Measurements from ENCODE around the gene AK1. TPM values are rescaled to one million over a fixed set of nuclear protein-coding genes. Genes with fewer than 3 reads are reported as not detected.

The AK1 gene
- total RNA-seq, 1 experiment from 2014 or later, result 34.4 TPM

DNA sequence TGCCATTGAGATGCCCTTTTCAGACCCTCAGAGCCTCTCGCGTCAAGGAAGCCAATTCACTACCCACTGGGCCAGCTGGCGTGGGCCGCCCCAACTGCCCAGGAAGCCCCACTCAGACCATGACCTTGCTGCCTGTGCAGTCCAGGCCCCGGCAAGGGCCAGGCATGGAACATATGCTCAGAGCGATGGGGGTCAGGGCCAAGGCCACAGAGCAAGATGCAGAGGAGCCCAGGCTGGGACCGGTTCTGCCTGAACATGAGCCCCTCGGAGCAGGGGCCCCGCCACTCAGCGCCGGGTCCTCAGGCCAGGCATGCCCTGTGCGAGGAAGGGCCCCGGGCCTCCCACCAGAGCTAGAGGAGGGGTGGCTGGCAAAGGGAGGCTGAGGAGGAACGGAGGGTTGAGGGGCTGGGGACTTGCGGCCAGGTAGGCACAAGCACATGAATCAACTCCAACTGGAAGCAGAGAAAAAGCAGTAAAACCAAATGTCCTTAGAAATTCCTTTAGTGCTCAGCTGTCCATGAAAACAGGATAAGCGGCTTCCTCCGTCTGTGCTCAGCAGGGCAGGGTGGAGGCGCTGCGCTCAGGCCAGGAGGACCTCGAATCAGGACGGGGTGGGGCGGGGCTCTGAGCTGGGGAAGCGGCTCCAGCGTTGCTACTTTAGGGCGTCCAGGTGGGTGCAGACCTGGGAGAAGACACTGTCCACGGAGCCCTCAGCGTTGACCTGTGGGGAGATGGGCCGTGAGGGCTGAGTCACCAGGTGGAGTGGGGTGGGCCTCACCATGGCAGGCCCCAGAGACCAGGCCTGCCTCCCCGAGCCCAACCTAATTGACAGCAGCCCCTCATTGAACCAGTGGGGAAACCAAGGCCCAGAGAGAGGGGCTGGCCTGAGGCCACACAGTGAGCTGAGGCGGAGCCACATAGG lies 9.9 kb downstream of the AK1 start (continued):
- TF ChIP-seq, protein P1, sequence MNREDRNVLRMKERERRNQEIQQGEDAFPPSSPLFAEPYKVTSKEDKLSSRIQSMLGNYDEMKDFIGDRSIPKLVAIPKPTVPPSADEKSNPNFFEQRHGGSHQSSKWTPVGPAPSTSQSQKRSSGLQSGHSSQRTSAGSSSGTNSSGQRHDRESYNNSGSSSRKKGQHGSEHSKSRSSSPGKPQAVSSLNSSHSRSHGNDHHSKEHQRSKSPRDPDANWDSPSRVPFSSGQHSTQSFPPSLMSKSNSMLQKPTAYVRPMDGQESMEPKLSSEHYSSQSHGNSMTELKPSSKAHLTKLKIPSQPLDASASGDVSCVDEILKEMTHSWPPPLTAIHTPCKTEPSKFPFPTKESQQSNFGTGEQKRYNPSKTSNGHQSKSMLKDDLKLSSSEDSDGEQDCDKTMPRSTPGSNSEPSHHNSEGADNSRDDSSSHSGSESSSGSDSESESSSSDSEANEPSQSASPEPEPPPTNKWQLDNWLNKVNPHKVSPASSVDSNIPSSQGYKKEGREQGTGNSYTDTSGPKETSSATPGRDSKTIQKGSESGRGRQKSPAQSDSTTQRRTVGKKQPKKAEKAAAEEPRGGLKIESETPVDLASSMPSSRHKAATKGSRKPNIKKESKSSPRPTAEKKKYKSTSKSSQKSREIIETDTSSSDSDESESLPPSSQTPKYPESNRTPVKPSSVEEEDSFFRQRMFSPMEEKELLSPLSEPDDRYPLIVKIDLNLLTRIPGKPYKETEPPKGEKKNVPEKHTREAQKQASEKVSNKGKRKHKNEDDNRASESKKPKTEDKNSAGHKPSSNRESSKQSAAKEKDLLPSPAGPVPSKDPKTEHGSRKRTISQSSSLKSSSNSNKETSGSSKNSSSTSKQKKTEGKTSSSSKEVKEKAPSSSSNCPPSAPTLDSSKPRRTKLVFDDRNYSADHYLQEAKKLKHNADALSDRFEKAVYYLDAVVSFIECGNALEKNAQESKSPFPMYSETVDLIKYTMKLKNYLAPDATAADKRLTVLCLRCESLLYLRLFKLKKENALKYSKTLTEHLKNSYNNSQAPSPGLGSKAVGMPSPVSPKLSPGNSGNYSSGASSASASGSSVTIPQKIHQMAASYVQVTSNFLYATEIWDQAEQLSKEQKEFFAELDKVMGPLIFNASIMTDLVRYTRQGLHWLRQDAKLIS (CRISPR knock-in tag; IDR thresholded peaks at IDR 0.05; ENCODE audit: borderline replicate concordance), result no peak

DNA sequence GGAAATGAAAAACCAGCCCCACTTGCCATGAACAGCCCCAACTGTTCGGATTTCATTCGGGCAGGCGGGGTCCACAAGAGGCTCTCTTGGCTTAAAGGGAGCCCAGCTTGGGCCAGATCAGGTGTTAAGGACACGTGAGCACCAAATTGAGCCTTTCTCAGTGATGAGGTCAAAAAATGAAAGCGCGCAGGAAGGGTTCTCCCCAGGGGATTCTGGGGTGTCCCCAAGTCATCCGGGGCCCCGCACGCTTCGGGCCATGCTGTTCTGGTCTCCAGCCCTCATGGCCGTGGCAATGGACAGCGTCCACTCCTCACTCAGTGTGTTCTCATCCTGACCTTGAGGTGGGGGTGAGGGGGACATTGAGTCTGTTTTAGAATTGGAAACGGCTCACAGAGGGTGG lies 10.9 kb downstream of the AK1 start:
- ChIA-PET POLR2A (interaction anchor here (0.6 kb wide), 1 partner anchor 12 kb away, joined by 3 read pairs; the partner anchor contains the start of gene ENG), CTCF (interaction anchor here (0.7 to 1.2 kb wide), 3 partner anchors 95 to 132 kb away, joined by 3 to 5 read pairs (median 3); partner anchors contain the start of gene TOR2A)
- H3K27me3 Mint-ChIP-seq (ENCODE audit: low read depth), result no peaks in the 10 kb centered on the region

More for the DNA sequence above, 10.9 kb downstream of the AK1 start:
- H3K27ac Mint-ChIP-seq, result no peak overlapping the region
- no peak for DNase-seq (ENCODE audit: low spot score)
- peaks cover 10% of the 10 kb centered on the region for H3K4me1 Mint-ChIP-seq
- ATAC-seq, result no peak
- H3K9me3 Mint-ChIP-seq, result no peaks in the 10 kb centered on the region
- no peaks in the 10 kb centered on the region for H3K36me3 Mint-ChIP-seq
- no peak overlapping the region for H3K4me3 Mint-ChIP-seq
- TF ChIP-seq, protein P2, sequence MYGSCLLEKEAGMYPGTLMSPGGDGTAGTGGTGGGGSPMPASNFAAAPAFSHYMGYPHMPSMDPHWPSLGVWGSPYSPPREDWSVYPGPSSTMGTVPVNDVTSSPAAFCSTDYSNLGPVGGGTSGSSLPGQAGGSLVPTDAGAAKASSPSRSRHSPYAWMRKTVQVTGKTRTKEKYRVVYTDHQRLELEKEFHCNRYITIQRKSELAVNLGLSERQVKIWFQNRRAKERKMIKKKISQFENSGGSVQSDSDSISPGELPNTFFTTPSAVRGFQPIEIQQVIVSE (CRISPR knock-in tag; IDR thresholded peaks at IDR 0.05; ENCODE audit: borderline replicate concordance), result no peak
- TF ChIP-seq OVOL2 (CRISPR knock-in tag; IDR thresholded peaks at IDR 0.05; ENCODE audit: borderline replicate concordance), result no peak
- TF ChIP-seq, protein P3, sequence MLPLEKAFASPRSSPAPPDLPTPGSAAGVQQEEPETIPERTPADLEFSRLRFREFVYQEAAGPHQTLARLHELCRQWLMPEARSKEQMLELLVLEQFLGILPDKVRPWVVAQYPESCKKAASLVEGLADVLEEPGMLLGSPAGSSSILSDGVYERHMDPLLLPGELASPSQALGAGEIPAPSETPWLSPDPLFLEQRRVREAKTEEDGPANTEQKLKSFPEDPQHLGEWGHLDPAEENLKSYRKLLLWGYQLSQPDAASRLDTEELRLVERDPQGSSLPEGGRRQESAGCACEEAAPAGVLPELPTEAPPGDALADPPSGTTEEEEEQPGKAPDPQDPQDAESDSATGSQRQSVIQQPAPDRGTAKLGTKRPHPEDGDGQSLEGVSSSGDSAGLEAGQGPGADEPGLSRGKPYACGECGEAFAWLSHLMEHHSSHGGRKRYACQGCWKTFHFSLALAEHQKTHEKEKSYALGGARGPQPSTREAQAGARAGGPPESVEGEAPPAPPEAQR (CRISPR knock-in tag; IDR thresholded peaks at IDR 0.05), result no peak
- TF ChIP-seq NFYB (CRISPR knock-in tag; conservative IDR thresholded peaks at IDR 0.05; ENCODE audit: low read depth), result no peak
- TF ChIP-seq HMGA2 (CRISPR knock-in tag; IDR thresholded peaks at IDR 0.05), result no peak
- no peak for TF ChIP-seq ELF4 (CRISPR knock-in tag; IDR thresholded peaks at IDR 0.05; ENCODE audit: low read depth)
- TF ChIP-seq, protein P4, sequence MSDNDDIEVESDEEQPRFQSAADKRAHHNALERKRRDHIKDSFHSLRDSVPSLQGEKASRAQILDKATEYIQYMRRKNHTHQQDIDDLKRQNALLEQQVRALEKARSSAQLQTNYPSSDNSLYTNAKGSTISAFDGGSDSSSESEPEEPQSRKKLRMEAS (CRISPR knock-in tag; IDR thresholded peaks at IDR 0.05), result no peak
- no peak for TF ChIP-seq ZNF232 (CRISPR knock-in tag; IDR thresholded peaks at IDR 0.05)
- TF ChIP-seq, protein P5, sequence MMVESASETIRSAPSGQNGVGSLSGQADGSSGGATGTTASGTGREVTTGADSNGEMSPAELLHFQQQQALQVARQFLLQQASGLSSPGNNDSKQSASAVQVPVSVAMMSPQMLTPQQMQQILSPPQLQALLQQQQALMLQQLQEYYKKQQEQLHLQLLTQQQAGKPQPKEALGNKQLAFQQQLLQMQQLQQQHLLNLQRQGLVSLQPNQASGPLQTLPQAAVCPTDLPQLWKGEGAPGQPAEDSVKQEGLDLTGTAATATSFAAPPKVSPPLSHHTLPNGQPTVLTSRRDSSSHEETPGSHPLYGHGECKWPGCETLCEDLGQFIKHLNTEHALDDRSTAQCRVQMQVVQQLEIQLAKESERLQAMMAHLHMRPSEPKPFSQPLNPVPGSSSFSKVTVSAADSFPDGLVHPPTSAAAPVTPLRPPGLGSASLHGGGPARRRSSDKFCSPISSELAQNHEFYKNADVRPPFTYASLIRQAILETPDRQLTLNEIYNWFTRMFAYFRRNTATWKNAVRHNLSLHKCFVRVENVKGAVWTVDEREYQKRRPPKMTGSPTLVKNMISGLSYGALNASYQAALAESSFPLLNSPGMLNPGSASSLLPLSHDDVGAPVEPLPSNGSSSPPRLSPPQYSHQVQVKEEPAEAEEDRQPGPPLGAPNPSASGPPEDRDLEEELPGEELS (CRISPR knock-in tag; IDR thresholded peaks at IDR 0.05), result no peak
- no peak for TF ChIP-seq ZNF396 (CRISPR knock-in tag; IDR thresholded peaks at IDR 0.05; ENCODE audit: borderline replicate concordance)
- TF ChIP-seq MXD4 (CRISPR knock-in tag; IDR thresholded peaks at IDR 0.05; ENCODE audit: borderline replicate concordance), result no peak
- TF ChIP-seq GTF2I (CRISPR knock-in tag; conservative IDR thresholded peaks at IDR 0.05), result no peak
- TF ChIP-seq SP1 (CRISPR knock-in tag; conservative IDR thresholded peaks at IDR 0.05), result no peak
- no peak for TF ChIP-seq NR2C2 (CRISPR knock-in tag; IDR thresholded peaks at IDR 0.05)
- TF ChIP-seq, protein P6, sequence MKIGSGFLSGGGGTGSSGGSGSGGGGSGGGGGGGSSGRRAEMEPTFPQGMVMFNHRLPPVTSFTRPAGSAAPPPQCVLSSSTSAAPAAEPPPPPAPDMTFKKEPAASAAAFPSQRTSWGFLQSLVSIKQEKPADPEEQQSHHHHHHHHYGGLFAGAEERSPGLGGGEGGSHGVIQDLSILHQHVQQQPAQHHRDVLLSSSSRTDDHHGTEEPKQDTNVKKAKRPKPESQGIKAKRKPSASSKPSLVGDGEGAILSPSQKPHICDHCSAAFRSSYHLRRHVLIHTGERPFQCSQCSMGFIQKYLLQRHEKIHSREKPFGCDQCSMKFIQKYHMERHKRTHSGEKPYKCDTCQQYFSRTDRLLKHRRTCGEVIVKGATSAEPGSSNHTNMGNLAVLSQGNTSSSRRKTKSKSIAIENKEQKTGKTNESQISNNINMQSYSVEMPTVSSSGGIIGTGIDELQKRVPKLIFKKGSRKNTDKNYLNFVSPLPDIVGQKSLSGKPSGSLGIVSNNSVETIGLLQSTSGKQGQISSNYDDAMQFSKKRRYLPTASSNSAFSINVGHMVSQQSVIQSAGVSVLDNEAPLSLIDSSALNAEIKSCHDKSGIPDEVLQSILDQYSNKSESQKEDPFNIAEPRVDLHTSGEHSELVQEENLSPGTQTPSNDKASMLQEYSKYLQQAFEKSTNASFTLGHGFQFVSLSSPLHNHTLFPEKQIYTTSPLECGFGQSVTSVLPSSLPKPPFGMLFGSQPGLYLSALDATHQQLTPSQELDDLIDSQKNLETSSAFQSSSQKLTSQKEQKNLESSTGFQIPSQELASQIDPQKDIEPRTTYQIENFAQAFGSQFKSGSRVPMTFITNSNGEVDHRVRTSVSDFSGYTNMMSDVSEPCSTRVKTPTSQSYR (CRISPR knock-in tag; IDR thresholded peaks at IDR 0.05), result no peak
- TF ChIP-seq, protein P7, sequence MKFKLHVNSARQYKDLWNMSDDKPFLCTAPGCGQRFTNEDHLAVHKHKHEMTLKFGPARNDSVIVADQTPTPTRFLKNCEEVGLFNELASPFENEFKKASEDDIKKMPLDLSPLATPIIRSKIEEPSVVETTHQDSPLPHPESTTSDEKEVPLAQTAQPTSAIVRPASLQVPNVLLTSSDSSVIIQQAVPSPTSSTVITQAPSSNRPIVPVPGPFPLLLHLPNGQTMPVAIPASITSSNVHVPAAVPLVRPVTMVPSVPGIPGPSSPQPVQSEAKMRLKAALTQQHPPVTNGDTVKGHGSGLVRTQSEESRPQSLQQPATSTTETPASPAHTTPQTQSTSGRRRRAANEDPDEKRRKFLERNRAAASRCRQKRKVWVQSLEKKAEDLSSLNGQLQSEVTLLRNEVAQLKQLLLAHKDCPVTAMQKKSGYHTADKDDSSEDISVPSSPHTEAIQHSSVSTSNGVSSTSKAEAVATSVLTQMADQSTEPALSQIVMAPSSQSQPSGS (CRISPR knock-in tag; IDR thresholded peaks at IDR 0.05; ENCODE audit: borderline replicate concordance, low read depth), result no peak
- no peak for TF ChIP-seq CBFB (CRISPR knock-in tag; IDR thresholded peaks at IDR 0.05; ENCODE audit: low read depth)
